ENCODE results near the gene BRAF.
"Not testable (repeated sequence)": the region's sequence is repeated elsewhere in the genome, so short reads cannot be mapped to it uniquely, and the experiment has no call there.

Gene BRAF

DNA sequence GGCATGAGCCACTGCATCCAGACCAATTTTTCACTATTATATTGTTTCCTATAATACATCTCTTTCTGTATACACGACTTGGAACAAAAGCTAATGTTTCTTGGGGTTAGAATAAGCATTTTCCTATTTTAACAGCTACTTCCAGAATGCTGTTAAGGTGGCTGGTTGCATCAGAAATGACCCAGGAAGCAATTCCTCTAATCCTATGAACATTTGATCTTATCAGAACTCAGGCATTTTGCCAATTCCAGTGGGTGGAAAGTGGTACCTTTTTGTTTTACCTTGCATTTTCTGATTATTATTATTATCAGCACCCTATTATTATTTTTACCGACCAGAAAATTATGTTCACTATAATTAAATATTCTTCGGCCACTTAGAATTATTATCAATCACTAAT is 154.9 kb downstream of the BRAF start:
- no peak for DNase-seq (ENCODE audit: low read depth in 2 of 2)

DNA sequence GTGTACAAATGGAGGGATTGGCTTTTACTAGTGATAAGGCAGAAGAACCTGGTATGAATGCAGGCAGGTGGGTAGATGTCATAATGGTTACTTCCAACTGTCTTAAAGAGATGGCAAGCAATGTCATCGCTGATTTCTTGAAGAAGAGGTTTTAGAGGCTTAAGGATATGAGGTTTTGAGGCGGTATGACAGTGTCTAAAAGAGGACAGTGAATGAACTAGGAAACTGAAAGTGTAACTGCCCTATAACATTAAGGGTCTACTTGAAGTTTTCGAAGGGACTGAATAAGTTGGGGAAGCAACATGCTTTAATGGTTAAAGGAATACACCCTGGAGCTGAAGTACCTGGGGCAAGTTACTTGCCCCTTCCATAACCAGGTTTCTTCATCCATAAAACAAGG is 157.3 kb downstream of the BRAF start:
- no peak for DNase-seq (ENCODE audit: low read depth in 2 of 2)

DNA sequence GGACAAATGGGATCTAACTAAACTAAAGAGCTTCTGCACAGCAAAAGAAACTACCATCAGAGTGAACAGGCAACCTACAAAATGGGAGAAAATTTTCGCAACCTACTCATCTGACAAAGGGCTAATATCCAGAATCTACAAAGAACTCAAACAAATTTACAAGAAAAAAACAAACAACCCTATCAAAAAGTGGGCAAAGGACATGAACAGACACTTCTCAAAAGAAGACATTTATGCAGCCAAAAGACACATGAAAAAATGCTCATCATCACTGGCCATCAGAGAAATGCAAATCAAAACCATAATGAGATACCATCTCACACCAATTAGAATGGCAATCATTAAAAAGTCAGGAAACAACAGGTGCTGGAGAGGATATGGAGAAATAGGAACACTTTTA is 159.3 kb downstream of the BRAF start:
- DNase-seq (ENCODE audit: low read depth in 2 of 2) = not testable (repeated sequence)

DNA sequence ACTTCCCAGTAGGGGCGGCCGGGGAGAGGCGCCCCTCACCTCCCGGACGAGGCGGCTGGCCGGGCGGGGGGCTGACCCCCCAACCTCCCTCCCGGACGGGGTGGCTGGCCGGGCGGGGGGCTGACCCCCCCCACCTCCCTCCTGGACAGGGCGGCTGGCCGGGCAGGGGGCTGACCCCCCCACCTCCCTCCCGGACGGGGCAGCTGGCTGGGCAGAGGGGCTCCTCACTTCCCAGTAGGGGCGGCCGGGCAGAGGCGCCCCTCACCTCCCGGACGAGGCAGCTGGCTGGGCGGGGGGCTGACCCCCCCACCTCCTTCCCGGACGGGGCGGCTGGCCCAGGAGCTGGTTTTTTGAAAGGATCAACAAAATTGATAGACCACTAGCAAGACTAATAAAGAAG is 161.6 kb downstream of the BRAF start:
- DNase-seq (ENCODE audit: low read depth in 2 of 2) = not testable (repeated sequence)

- DNase-seq (ENCODE audit: low read depth in 2 of 2) = not testable (repeated sequence)
Observed at GRCh38 chr7:140761375-140761774, 163.4 kb downstream of the BRAF start.

- no peak for DNase-seq (ENCODE audit: low read depth in 2 of 2)
Observed at GRCh38 chr7:140754506-140754905, 170.2 kb downstream of the BRAF start.

GRCh38 chr7:140752533-140752932 is 172.2 kb downstream of the BRAF start:
- no peak for DNase-seq (ENCODE audit: low read depth in 2 of 2)

DNA sequence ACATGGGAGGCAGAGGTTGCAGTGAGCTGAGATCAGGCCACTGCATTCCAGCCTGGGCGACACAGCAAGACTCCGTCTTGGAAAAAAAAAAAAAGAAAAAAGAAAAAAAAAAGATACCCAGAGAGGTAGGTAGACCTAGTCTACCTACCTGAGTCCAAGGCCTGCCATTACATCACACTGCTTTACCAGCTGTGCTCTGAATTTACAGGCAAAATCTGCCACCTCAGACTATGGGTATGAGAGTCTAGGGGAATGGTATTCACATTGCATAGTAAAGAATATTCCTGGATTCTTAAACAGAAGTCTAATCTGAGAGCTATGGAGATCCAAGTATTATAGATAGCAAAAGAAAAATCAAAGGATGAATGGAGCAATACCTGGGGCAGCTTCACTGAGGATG is 178.0 kb downstream of the BRAF start:
- no peak for DNase-seq (ENCODE audit: low read depth in 2 of 2)

- DNase-seq (ENCODE audit: low read depth in 2 of 2) = no peak
Observed at GRCh38 chr7:140745266-140746058, 179.3 kb downstream of the BRAF start.

- no peak for DNase-seq (ENCODE audit: low read depth in 2 of 2)
Observed at GRCh38 chr7:140744005-140744404, 180.7 kb downstream of the BRAF start.

DNA sequence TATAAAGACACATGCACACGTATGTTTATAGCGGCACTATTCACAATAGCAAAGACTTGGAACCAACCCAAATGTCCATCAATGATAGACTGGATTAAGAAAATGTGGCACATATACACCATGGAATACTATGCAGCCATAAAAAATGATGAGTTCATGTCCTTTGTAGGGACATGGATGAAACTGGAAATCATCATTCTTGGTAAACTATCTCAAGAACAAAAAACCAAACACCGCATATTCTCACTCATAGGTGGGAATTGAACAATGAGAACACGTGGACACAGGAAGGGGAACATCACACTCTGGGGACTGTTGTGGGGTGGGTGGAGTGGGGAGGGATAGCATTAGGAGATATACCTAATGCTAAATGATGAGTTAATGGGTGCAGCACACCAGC is 181.5 kb downstream of the BRAF start:
- not testable (repeated sequence) for DNase-seq (ENCODE audit: low read depth in 2 of 2)

- DNase-seq (ENCODE audit: low read depth in 2 of 2) = no peak
Observed at GRCh38 chr7:140738280-140738679, 186.4 kb downstream of the BRAF start.

GRCh38 chr7:140734729-140735128 is 190.0 kb downstream of the BRAF start:
- no peak for DNase-seq (ENCODE audit: low read depth in 2 of 2)

- DNase-seq (ENCODE audit: low read depth in 2 of 2) = no peak
Observed at GRCh38 chr7:140734096-140734495, 190.6 kb downstream of the BRAF start.

DNA sequence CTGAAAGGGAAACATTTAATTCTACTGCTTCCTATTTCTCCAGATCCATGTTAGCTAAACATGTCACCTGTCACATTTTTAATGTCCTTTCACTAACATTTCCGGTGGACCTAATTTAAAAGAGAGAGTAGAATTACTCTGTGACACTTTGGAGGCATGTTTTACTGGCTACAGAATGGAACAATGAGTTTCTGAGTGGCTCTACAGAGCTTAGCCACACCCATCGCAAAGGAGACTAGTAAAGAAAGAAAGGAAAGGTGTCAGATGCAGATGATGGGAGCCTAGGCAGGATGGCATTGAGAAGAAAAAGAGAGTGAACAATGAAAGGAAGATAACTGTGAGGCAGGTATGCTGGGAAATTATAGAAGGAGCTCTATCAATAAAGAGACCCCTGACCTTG is 192.3 kb downstream of the BRAF start:
- DNase-seq (ENCODE audit: low read depth in 2 of 2) = no peak

DNA sequence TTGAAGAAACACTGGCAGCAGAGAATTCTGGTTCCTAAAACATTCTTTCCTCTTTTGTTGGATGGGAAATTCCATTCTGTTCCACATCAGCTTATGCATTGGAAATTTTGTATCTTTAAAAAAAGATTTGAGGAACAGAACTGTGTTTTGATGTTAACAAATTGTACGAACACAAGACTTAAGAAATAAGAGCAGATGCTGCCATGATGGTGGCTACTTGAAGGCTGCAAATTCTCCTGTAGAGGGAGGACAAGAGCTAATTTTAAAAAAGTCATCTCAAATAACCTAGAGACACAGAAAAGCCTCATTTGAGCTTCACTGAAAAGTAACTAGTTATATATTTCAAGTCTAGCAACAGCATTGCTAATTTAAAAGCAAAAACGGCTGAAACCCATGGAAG is 198.4 kb downstream of the BRAF start:
- no peak for DNase-seq (ENCODE audit: low read depth in 2 of 2)

GRCh38 chr7:140724706-140725105 is 200.0 kb downstream of the BRAF start:
- DNase-seq (ENCODE audit: low read depth in 2 of 2) = no peak

- DNase-seq (ENCODE audit: low read depth in 2 of 2) = no peak
Observed at GRCh38 chr7:140723574-140723973, 201.2 kb downstream of the BRAF start.

DNA sequence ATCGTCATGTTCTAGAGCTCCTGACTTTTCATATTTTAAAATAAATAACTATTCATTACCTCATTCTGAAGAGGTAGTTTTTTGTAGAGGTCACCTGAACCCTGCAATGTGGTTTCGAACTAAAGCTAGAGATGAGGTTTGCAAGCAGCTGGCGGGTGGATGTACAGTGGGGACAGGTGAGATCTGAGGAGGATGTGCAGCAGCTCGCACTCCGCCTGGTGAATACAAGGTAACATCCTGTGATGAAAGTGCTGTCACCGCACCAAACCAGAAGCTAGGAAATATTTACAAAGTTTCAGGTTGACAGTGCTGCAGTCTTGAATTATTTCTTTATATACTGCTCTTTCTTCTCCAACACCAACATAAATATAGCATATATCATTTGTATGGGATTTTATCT is 201.7 kb downstream of the BRAF start:
- DNase-seq (ENCODE audit: low read depth in 2 of 2) = peak; percentile 16 to 17

DNA sequence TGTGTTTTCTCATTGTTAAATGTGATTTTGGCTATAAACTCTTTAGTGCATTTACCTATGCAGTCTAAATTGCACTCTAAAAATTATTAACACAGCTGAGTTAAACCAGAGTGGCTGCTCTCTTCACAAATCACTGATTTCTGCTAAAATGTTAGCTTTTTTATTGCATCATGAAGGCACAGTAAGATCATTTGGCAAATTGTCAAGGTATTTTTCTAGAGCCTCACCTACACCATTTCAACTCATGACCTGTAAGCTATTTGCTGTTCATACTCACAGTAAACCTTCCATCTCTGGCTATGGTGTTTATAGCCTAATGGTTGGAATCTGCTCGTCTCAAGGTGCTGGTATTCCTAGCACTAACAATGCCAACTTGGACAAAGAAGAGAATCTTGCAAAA is 202.5 kb downstream of the BRAF start:
- no peak for DNase-seq (ENCODE audit: low read depth in 2 of 2)

DNA sequence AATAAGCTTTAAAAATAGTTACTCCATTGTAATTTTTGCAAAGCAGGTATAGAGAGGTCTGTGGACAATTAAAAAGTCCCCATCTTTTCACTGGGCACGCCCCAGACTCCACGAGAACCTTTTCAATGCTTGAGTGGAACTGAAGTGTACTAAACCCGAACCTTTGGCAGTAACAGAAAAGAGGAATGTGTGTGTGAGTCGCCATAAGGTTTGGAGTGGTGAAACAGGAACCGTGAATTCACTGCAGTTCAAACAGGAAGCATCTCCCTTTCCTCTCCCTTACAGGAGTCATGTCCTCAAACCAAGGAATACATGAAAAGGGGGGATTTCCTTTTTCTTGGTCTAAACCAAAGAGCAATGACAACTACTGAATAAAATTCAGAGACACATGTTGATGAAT is 205.0 kb downstream of the BRAF start:
- DNase-seq (ENCODE audit: low read depth in 2 of 2) = no peak

DNA sequence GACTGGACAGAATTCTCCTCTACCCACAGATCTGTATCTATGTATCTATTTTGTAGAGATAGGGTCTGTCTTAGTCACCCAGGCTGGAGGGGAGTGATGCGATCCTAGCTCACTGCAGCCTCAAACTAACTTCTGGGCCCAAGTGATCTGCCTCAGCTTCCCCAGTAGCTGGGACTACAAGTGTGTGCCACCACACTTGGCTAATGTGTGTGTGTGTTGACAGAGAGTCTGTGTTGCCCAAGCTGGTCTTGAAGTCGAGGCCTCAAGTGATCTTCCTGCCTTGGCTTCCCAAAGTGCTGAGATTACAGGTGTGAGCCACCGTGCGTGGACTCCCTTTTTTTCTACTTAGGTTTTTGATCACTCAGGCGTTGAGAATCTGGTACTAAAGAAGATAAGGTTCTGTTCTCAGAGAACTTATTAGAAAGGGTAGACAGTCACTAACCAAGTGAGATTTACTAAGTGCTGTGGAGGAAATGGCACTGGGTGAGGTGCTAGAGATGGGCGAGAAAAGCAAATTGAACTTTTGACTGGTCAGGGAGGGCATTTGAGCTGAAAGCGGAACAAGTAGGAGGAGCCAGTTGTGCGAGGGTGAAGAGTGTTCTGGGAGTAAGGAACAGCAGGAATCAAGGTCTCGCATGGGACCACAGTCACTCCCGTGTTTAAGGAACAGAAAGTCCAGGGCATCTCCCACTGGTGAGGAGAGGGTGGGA is 210.2 kb downstream of the BRAF start:
- DNase-seq (ENCODE audit: low read depth in 2 of 2) = no peak

DNA sequence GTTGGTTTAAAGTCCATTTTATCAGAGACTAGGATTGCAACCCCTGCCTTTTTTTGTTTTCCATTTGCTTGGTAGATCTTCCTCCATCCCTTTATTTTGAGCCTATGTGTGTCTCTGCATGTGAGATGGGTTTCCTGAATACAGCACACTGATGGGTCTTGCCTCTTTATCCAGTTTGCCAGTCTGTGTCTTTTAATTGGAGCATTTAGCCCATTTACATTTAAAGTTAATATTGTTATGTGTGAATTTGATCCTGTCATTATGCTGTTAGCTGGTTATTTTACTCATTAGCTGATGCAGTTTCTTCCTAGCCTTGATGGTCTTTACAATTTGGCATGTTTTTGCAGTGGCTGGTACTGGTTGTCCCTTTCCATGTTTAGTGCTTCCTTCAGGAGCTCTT is 212.3 kb downstream of the BRAF start:
- not testable (repeated sequence) for DNase-seq (ENCODE audit: low read depth in 2 of 2)
